Neuronal stem cell (in vitro differentiated cells): Measurements from ENCODE around the gene SND1.

Experiments
- DNase-seq: peaks from one replicate; pipeline ENCODE4 v3.0.0-alpha.2; 2013; ENCODE audit warnings: low spot score
- H2AFZ ChIP-seq: one replicate; pipeline ENCODE4 v1.6.1; 2013; ENCODE audit warnings: mild to moderate bottlenecking, low read length, inconsistent platforms
- H2AK5ac ChIP-seq: 2 replicates; pipeline ENCODE4 v1.6.1; 2013; ENCODE audit warnings: low read depth, mild to moderate bottlenecking, inconsistent platforms, low read length, moderate library complexity, mixed read lengths
- H2BK120ac ChIP-seq: 2 replicates; pipeline ENCODE4 v1.6.1; 2013; ENCODE audit warnings: low read depth, mild to moderate bottlenecking, inconsistent platforms, low read length, moderate library complexity, mixed read lengths
- H2BK12ac ChIP-seq: one replicate; pipeline ENCODE4 v1.6.1; 2013; ENCODE audit warnings: low read length, inconsistent platforms
- H2BK15ac ChIP-seq: 2 replicates; pipeline ENCODE4 v1.6.1; 2013; ENCODE audit warnings: mild to moderate bottlenecking, low read length, inconsistent platforms, mixed read lengths
- H2BK5ac ChIP-seq: one replicate; pipeline ENCODE4 v1.6.1; 2013; ENCODE audit warnings: inconsistent platforms, mild to moderate bottlenecking, low read length, moderate library complexity
- H3K14ac ChIP-seq: one replicate; pipeline ENCODE4 v1.6.1; 2013; ENCODE audit warnings: low read length, inconsistent platforms
- H3K18ac ChIP-seq: 2 replicates; pipeline ENCODE4 v1.6.1; 2013; ENCODE audit warnings: low read length, inconsistent platforms
- H3K23ac ChIP-seq: 2 replicates; pipeline ENCODE4 v1.6.1; 2013; ENCODE audit warnings: low read depth, mild to moderate bottlenecking, mixed read lengths, low read length, inconsistent platforms; ENCODE audit not compliant: poor library complexity
- H3K27ac ChIP-seq: replicated peaks from 3 replicates; pipeline ENCODE4 v1.5.1; 2013; ENCODE audit warnings: low read length, inconsistent platforms
- H3K27me3 ChIP-seq, 3 experiments: 2 replicates each; pipeline ENCODE4 v1.6.1; 2013; ENCODE audit warnings: low read length in 3 of 3, mild to moderate bottlenecking in 2 of 3, inconsistent platforms in 1 of 3, low read depth in 1 of 3, mixed read lengths in 1 of 3, moderate library complexity in 1 of 3; ENCODE audit not compliant: control insufficient read depth in 3 of 3, insufficient read depth in 3 of 3
- H3K36me3 ChIP-seq, 2 donors: replicated peaks in 1 of 2; 2 replicates each; pipeline ENCODE4 v1.6.1; 2013; ENCODE audit warnings: low read length in 2 of 2; ENCODE audit not compliant: control insufficient read depth in 2 of 2, insufficient read depth in 2 of 2
- H3K4ac ChIP-seq: 2 replicates; pipeline ENCODE4 v1.6.1; 2013; ENCODE audit warnings: inconsistent platforms, mild to moderate bottlenecking, low read length, moderate library complexity
- H3K4me1 ChIP-seq, 2 donors: 1 replicate in 1 of 2; 2 replicates in 1 of 2; pipeline ENCODE4 v1.6.1; 2013; ENCODE audit warnings: low read length in 2 of 2, low read depth in 1 of 2; ENCODE audit not compliant: control insufficient read depth in 2 of 2, insufficient read depth in 1 of 2
- H3K4me2 ChIP-seq: one replicate; pipeline ENCODE4 v1.6.1; 2013; ENCODE audit warnings: mild to moderate bottlenecking, low read length, inconsistent platforms; ENCODE audit not compliant: insufficient read depth, poor library complexity, severe bottlenecking
- H3K4me3 ChIP-seq, 2 donors: 2 replicates each; pipeline ENCODE4 v1.5.1; 2013; ENCODE audit warnings: low read length in 2 of 2, mild to moderate bottlenecking in 2 of 2, inconsistent platforms in 1 of 2, moderate library complexity in 1 of 2
- H3K79me1 ChIP-seq: one replicate; pipeline ENCODE4 v1.6.1; 2013; ENCODE audit warnings: low read depth, mild to moderate bottlenecking, inconsistent platforms, low read length, moderate library complexity
- H3K9ac ChIP-seq: one replicate; pipeline ENCODE4 v1.6.1; 2013; ENCODE audit warnings: mild to moderate bottlenecking, low read depth, low read length, inconsistent platforms; ENCODE audit not compliant: poor library complexity
- H3K9me3 ChIP-seq, 2 donors: replicated peaks in 1 of 2; 2 replicates each; pipeline versions ENCODE3 to v1.6.1; 2013; ENCODE audit warnings: low read length in 2 of 2, mild to moderate bottlenecking in 2 of 2, inconsistent platforms in 1 of 2, low read depth in 1 of 2, mixed read lengths in 1 of 2, moderate library complexity in 1 of 2; ENCODE audit not compliant: control insufficient read depth in 2 of 2, insufficient read depth in 1 of 2
- H4K8ac ChIP-seq: one replicate; pipeline ENCODE4 v1.6.1; 2013; ENCODE audit warnings: low read depth, mild to moderate bottlenecking, inconsistent platforms, low read length, moderate library complexity
- H4K91ac ChIP-seq: one replicate; pipeline ENCODE4 v1.6.1; 2013; ENCODE audit warnings: low read length, low read depth, mild to moderate bottlenecking, inconsistent platforms; ENCODE audit not compliant: poor library complexity
- WGBS, 2 donors: extraction: QIAGEN DNeasy Blood & Tissue Kit; methylation state at CpG; one replicate each; pipeline ENCODE4 v1.1.7; 2013; ENCODE audit warnings: missing lambda C conversion rate in 2 of 2, mixed read lengths in 1 of 2; ENCODE audit not compliant: insufficient read length in 2 of 2, insufficient replicate concordance in 1 of 2; ENCODE audit errors: extremely low coverage in 2 of 2; 5-methylcytosine and 5-hydroxymethylcytosine counted together

The SND1 gene

DNA sequence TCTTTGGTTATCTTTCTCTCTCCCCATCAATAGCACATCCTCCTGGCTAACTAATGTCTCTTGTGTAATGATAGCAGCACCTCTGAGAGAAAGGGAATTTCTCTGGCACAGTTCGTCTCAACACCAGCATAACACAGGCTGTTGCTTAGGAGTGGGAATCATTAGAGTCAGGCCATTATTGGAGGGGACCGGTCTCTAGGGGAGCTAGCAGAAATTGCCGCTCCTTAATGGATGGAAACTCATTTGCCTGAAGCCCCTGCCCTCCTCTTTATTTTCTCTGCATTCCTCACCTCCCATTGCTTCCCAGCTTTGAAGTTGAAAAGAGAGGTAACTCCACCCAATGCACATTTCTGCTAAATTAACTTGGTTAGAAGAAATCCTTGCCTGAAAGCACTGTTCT lies 367.3 kb downstream of the SND1 start:
- Histone ChIP-seq H3K79me1 (peaks cover 4% of the 10 kb centered on the region), H3K36me3 (peaks cover 10 to 84% of the 10 kb centered on the region in 2 donors), H3K4ac (no peak overlapping the region), H3K18ac (no peak overlapping the region), H2BK5ac (no peak overlapping the region), H2BK120ac (no peak overlapping the region), H2AK5ac (no peak overlapping the region), H2AFZ (no peak overlapping the region), H4K91ac (no peak overlapping the region), H3K27ac (peak overlapping the region; percentile 80), H4K8ac (no peak overlapping the region), H3K9me3 (no peaks in the 10 kb centered on the region), H2BK12ac (no peak overlapping the region), H3K4me2 (peak overlapping the region; percentile 3), H3K14ac (no peak overlapping the region), H3K23ac (no peak overlapping the region), H3K9ac (no peak overlapping the region), H2BK15ac (no peak overlapping the region), H3K27me3 (no peaks in the 10 kb centered on the region), H3K4me3 (no peak overlapping the region), H3K4me1 (peaks cover 8 to 40% of the 10 kb centered on the region in 2 donors)
- DNase-seq: no peak
- no CpG with 5 or more reads among the region's 3 CpGs for whole genome bisulfite sequencing, 2 donors

DNA sequence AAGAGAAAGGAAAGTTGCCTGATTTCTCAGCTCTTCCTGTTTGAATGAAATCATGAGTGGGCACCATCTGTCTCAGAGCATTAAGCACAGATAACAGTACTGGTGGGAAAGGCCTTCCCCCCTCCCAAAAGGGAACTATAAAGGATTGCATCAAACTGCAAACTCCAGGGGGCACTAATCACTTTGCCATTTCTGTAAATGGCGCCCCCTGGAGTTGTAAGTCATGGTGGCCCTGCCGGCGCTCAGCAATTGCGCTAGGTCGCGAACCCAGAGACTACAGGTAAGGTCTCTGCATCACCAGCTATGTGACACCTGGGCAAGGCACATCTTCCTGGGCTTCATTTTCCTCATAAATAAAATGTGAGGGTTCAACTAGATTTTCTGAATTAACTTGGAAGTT lies 368.2 kb downstream of the SND1 start:
- no CpG with 5 or more reads among the region's 6 CpGs for WGBS, 2 donors
- Histone ChIP-seq H3K27me3 (no peaks in the 10 kb centered on the region), H2AFZ (no peak overlapping the region), H3K27ac (no peak overlapping the region), H3K4ac (no peak overlapping the region), H3K79me1 (no peaks in the 10 kb centered on the region), H4K91ac (no peak overlapping the region), H2BK12ac (no peak overlapping the region), H3K14ac (no peak overlapping the region), H2BK120ac (no peak overlapping the region), H3K18ac (no peak overlapping the region), H2BK15ac (no peak overlapping the region), H2AK5ac (no peak overlapping the region), H2BK5ac (no peak overlapping the region), H3K4me2 (no peak overlapping the region), H3K9ac (no peak overlapping the region), H3K23ac (no peak overlapping the region), H3K9me3 (no peaks in the 10 kb centered on the region), H3K4me3 (no peak overlapping the region), H4K8ac (no peak overlapping the region), H3K36me3 (peaks cover 10 to 84% of the 10 kb centered on the region in 2 donors), H3K4me1 (peaks cover 8 to 44% of the 10 kb centered on the region in 2 donors)
- no peak for DNase-seq

DNA sequence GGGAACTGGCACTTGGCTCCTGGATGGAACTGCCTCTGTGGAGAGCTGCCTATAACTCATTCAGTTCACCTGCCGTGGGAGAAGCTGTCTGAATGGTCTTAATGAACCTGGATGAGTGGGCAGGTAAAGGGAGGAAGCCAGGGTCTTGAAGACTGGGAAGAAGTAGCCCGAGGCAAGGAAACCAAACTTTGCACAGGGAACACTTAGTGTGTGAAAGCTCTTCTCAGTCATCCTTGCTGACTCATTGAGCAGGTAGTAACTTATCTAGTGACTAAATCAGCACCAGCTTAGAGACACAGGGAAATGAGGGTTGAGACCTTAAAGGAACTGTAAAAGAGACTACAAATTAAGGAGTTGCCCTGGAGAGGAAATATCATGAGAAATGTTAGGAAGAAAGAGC lies 369.4 kb downstream of the SND1 start:
- WGBS, 2 donors: no CpG with 5 or more reads among the region's 2 CpGs
- Histone ChIP-seq H2AK5ac (no peak overlapping the region), H2BK120ac (no peak overlapping the region), H3K23ac (no peak overlapping the region), H2BK15ac (no peak overlapping the region), H3K9ac (no peak overlapping the region), H2BK5ac (no peak overlapping the region), H3K27ac (peak overlapping the region; percentile 5), H3K27me3 (no peaks in the 10 kb centered on the region), H3K9me3 (no peaks in the 10 kb centered on the region), H3K14ac (no peak overlapping the region), H3K4me1 (peaks cover 8 to 48% of the 10 kb centered on the region in 2 donors), H3K4ac (no peak overlapping the region), H4K8ac (no peak overlapping the region), H2AFZ (no peak overlapping the region), H2BK12ac (no peak overlapping the region), H3K4me3 (no peak overlapping the region), H3K79me1 (peaks cover 2% of the 10 kb centered on the region), H4K91ac (no peak overlapping the region), H3K36me3 (peaks cover 10 to 86% of the 10 kb centered on the region in 2 donors), H3K18ac (no peak overlapping the region), H3K4me2 (no peak overlapping the region)
- DNase-seq: no peak

DNA sequence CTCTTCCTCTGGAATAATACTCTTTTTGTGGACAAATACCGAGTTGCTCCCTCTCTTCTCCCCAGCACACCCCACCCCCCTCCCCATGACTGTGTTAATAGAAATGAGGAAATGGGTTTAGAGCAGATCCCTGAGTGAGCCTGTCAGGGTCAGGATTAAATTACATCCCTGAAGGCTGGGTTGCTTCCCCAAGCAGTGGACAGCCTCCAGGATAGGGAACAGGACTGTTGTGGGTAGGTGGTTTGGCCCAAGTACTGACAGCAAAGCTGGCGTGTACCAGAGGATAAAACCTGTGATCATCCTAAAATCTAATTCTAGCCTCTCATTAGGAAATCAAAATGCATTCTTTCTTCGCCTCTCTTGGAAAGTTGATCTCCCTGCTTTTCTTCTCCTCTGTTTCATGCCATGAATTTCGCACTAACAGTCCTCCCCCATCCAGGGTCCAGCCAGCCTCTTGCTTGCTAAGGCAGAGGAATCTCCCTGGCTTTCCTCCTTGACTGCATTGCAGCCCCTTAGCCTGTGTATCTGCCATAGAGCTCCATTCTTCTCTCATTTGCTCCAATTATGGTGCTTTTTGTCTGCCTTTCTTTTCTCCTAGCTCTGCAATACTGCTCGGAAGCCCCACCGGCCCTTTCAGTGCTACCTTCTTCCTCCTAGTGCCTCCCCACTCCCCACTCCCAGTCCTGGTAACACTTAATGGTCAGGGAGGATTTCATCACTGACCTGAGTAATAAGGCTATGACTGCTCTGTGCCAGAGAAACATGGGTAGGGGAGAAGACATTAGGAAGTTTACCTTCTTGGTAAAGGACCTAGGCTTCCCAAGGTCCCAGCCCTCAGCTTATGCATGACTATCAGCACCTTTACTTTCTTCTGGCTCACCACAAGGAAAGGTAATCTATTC lies 370.9 kb downstream of the SND1 start:
- no peak overlapping the region for H2BK15ac ChIP-seq
- peaks cover 2% of the 10 kb centered on the region for H3K79me1 ChIP-seq
- peaks cover 8 to 79% of the 10 kb centered on the region in 2 donors for H3K36me3 ChIP-seq
- peak overlapping the region; percentile 30 for H3K27ac ChIP-seq
- no peak overlapping the region for H4K91ac ChIP-seq
- no peaks in the 10 kb centered on the region for H3K27me3 ChIP-seq
- no peak overlapping the region for H2AFZ ChIP-seq
- no peak for DNase-seq
- no peak overlapping the region for H2BK120ac ChIP-seq
- no CpG with 5 or more reads among the region's 6 CpGs for WGBS, 2 donors
- H2BK5ac ChIP-seq: no peak overlapping the region
- no peak overlapping the region for H3K4me2 ChIP-seq
- H3K4me1 ChIP-seq: peaks cover 18 to 51% of the 10 kb centered on the region in 2 donors
- no peak overlapping the region for H3K23ac ChIP-seq
- no peak overlapping the region for H3K4me3 ChIP-seq
- H3K9ac ChIP-seq: no peak overlapping the region
- no peak overlapping the region for H2BK12ac ChIP-seq
- no peak overlapping the region for H4K8ac ChIP-seq
- no peaks in the 10 kb centered on the region for H3K9me3 ChIP-seq
- H3K4ac ChIP-seq: no peak overlapping the region
- H3K14ac ChIP-seq: no peak overlapping the region
- no peak overlapping the region for H3K18ac ChIP-seq
- no peak overlapping the region for H2AK5ac ChIP-seq
